Transverse colon (tissue), 4 donors: Measurements from ENCODE around the gene ADGB. TPM values are rescaled to one million over a fixed set of nuclear protein-coding genes. Genes with fewer than 3 reads are reported as not detected.

Experiments
- DNase-seq: peaks from one replicate; pipeline ENCODE4 v3.0.0-alpha.2; 2019
- H3K27ac ChIP-seq, 4 donors: fragments of 200-600 bp; sonication (generic); 2 replicates each; pipeline ENCODE4 v1.5.1; 2016 to 2018; ENCODE audit warnings: inconsistent platforms in 4 of 4
- H3K27me3 ChIP-seq: fragments of 200-600 bp; sonication (generic); 2 replicates; pipeline ENCODE4 v1.5.1; 2017; ENCODE audit warnings: inconsistent platforms
- H3K36me3 ChIP-seq, 4 donors: fragments of 200-600 bp; sonication (generic); 2 replicates each; pipeline ENCODE4 v1.5.1; 2017 to 2019; ENCODE audit warnings: inconsistent platforms in 4 of 4
- H3K4me1 ChIP-seq, 4 donors: fragments of 200-600 bp; sonication (generic); 2 replicates each; pipeline ENCODE4 v1.5.1; 2017 to 2020; ENCODE audit warnings: inconsistent platforms in 4 of 4
- H3K4me3 ChIP-seq, 4 donors: fragments of 200-600 bp; sonication (generic); 1 replicate in 1 of 4; 2 replicates in 3 of 4; pipeline versions ENCODE4 v1.5.1 to v1.6.1; 2017 to 2019; ENCODE audit warnings: inconsistent platforms in 4 of 4
- H3K9me3 ChIP-seq, 2 donors: fragments of 200-600 bp; sonication (generic); 2 replicates each; pipeline ENCODE4 v1.5.1; 2017 to 2019; ENCODE audit warnings: inconsistent platforms in 2 of 2
- CTCF ChIP-seq, 5 experiments: fragments of 200-600 bp in 3 of 5; fragments of 450-650 bp in 2 of 5; sonication (generic) in 3 of 5; IDR thresholded peaks; 1 replicate in 2 of 5; 2 replicates in 3 of 5; pipeline ENCODE4 v1.5.1; 2016 to 2017; ENCODE audit warnings: antibody characterized with exemption in 5 of 5, inconsistent platforms in 3 of 5, mild to moderate bottlenecking in 2 of 5, moderate library complexity in 1 of 5
- EP300 ChIP-seq: sonication (generic); formaldehyde crosslinking; IDR thresholded peaks from one replicate; pipeline ENCODE4 v1.6.1; 2017; ENCODE audit warnings: antibody characterized with exemption, low read depth
- POLR2A ChIP-seq: fragments of 450-650 bp; IDR thresholded peaks from one replicate; pipeline ENCODE4 v1.6.1; 2016; ENCODE audit warnings: antibody characterized with exemption, mild to moderate bottlenecking, moderate library complexity
- POLR2AphosphoS5 ChIP-seq, 3 donors: sonication (generic); formaldehyde crosslinking; IDR thresholded peaks; one replicate each; pipeline ENCODE4 v1.6.1; 2016; ENCODE audit warnings: antibody characterized with exemption in 3 of 3
- WGBS, 2 donors: methylation state at CpG; one replicate each; pipeline ENCODE4 v1.1.5; 2018; ENCODE audit warnings: low coverage in 1 of 2; 5-methylcytosine and 5-hydroxymethylcytosine counted together
- in situ Hi-C, 4 donors: fragments of 200-750 bp; cut with MboI; loops; one replicate each; pipeline versions ENCODE4 v1.15.0 to v1.15.1; 2017; ENCODE audit warnings: low sequenced_read_pairs in 3 of 4, low pct_ligation_motif_present in 1 of 4, low pct_unique_long_range_greater_than_20kb in 1 of 4
- intact Hi-C: fragments of 100-400 bp; cut with DNase I; formaldehyde crosslinking; loops from one replicate; pipeline ENCODE4 v1.15.1; 2023; ENCODE audit warnings: low total_unique reads
- total RNA-seq, 4 donors: library from RNA; depleted of rRNA; stranded (reverse); fragments of >200 nt; gene quantifications; one replicate each; pipeline ENCODE4 v1.1.0, GENCODE V29; 2016

The ADGB gene
- total RNA-seq, 4 donors from 2014 or later: 1.1 to 28.7 (median 3.2) TPM

- intact Hi-C loops (loop anchor here (10.0 kb wide), 1 partner anchor 429 kb away; no protein-coding TSS in a partner anchor), in situ Hi-C loops (loop anchor here (10.0 to 25.0 kb wide), 2 partner anchors 429 to 431 kb away; no protein-coding TSS in a partner anchor)
- Histone ChIP-seq H3K36me3 (no peaks in the 10 kb centered on the region), H3K4me1 (peaks cover 0 to 6% (median 0%) of the 10 kb centered on the region in 4 donors), H3K27me3 (no peaks in the 10 kb centered on the region), H3K9me3 (no peaks in the 10 kb centered on the region), H3K4me3 (no peak overlapping the region), H3K27ac (no peak overlapping the region)
- DNase-seq: no peak
- no peak for TF ChIP-seq POLR2A
- no peak for TF ChIP-seq POLR2AphosphoS5 (IDR thresholded peaks at IDR 0.05)
- TF ChIP-seq EP300: no peak
- no peak for TF ChIP-seq CTCF (IDR thresholded peaks at IDR 0.05)
- WGBS, 2 donors: 79 to 100% methylated on average over 1 of the region's 1 CpG
These were observed 257.1 kb downstream of the ADGB start for GRCh38 chr6:146855889-146856288.

DNA sequence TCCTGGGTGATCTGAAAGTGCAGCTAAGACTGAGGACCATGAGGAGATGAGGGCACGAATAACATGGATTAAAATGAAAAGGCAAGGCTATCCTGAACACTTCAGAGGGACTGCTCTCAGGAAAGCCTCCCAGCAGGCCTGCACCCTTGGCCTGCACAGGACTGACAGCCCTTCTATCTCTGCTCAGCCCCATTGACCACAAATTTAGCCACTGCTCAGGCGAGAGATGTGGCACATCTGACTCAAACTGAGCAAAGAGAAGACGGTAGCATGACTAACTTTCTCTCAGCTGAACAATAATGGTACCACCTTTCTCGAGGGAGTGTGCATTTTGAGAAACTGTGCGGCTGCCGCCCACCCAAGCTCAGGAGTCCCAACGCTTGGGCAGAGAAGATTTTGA, 257.5 kb downstream of the ADGB start:
- no peak overlapping the region for H3K27ac ChIP-seq
- TF ChIP-seq POLR2A (no peak), CTCF (IDR thresholded peaks at IDR 0.05) (no peak), EP300 (no peak), POLR2AphosphoS5 (IDR thresholded peaks at IDR 0.05) (no peak)
- no peaks in the 10 kb centered on the region for H3K36me3 ChIP-seq
- peaks cover 0 to 6% (median 0%) of the 10 kb centered on the region in 4 donors for H3K4me1 ChIP-seq
- WGBS, 2 donors: 82 to 85% methylated on average over 5 to 7 of the region's 7 CpGs
- H3K4me3 ChIP-seq: no peak overlapping the region
- no peaks in the 10 kb centered on the region for H3K27me3 ChIP-seq
- no peaks in the 10 kb centered on the region for H3K9me3 ChIP-seq
- in situ Hi-C loops: loop anchor here (10.0 to 25.0 kb wide), 2 partner anchors 429 to 431 kb away; no protein-coding TSS in a partner anchor
- intact Hi-C loops: loop anchor here (10.0 kb wide), 1 partner anchor 429 kb away; no protein-coding TSS in a partner anchor
- DNase-seq: no peak

DNA sequence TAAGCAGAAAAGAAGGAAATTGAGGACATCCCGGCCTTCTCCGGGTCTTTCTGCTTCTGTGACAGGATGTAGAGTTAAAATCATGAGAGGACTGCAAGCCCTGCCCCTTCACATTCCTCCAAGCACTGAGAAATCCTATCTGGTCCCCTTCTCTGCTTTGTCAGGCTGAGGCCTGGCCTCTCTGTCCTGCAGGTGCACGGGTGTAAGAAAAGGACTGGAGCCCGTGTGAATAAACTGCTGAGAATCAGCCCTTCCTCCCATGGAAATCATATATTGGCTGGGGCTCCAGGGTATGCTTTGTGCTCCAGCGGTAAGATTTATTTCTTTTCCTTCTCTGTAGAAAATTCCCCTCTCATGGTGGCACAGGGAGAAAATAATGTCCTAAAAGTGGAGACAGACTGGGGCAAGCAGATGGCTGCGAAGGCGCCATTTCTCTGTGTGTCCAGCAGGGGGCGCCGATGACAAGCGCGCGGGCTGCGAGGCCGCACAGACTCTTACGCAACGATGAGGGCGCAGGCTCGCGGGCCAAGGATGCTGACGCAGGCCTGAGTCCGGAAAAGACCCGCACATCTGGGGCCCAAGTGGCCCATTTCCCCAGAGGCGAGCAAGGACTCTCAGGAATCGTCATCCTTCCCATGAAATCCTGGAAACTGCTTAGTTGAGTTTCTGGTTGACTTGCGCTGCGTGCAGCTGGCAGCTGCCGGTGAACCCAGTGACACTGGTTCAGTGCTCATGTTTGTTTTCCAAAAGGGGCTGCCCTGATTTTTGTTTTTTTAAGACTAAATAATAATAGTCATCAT, 258.6 kb downstream of the ADGB start:
- Histone ChIP-seq H3K36me3 (no peaks in the 10 kb centered on the region), H3K4me3 (peak overlapping the region in 2 of 4 donors; percentile 17 to 25), H3K9me3 (no peaks in the 10 kb centered on the region), H3K4me1 (peaks cover 0 to 6% (median 0%) of the 10 kb centered on the region in 4 donors), H3K27me3 (no peaks in the 10 kb centered on the region), H3K27ac (peak overlapping the region; percentile 38 to 64 (median 58))
- in situ Hi-C loops (loop anchor here (10.0 to 25.0 kb wide), 2 partner anchors 427 to 430 kb away; no protein-coding TSS in a partner anchor), intact Hi-C loops (loop anchor here (10.0 kb wide), 1 partner anchor 427 kb away; no protein-coding TSS in a partner anchor)
- 20 to 100% methylated on average over 2 to 27 of the region's 27 CpGs for WGBS, 2 donors
- DNase-seq: peak; percentile 80
- peak; percentile 20 for TF ChIP-seq EP300
- TF ChIP-seq POLR2A: no peak
- peak; percentile 50 to 61 (median 50) for TF ChIP-seq POLR2AphosphoS5 (IDR thresholded peaks at IDR 0.05)
- peak; percentile 95 to 99 (median 99) for TF ChIP-seq CTCF (IDR thresholded peaks at IDR 0.05)

GRCh38 chr6:146857980-146858347, 259.2 kb downstream of the ADGB start:
- H3K27me3 ChIP-seq: no peaks in the 10 kb centered on the region
- in situ Hi-C loops: loop anchor here (10.0 to 25.0 kb wide), 2 partner anchors 427 to 429 kb away; no protein-coding TSS in a partner anchor
- 59 to 60% methylated on average over 5 of the region's 5 CpGs for WGBS, 2 donors
- H3K4me3 ChIP-seq: peak overlapping the region in 1 of 4 donors; percentile 25
- peak overlapping the region; percentile 38 to 64 (median 58) for H3K27ac ChIP-seq
- DNase-seq: no peak
- H3K4me1 ChIP-seq: peaks cover 0 to 6% (median 0%) of the 10 kb centered on the region in 4 donors
- TF ChIP-seq POLR2A (no peak), POLR2AphosphoS5 (IDR thresholded peaks at IDR 0.05) (no peak), EP300 (no peak), CTCF (IDR thresholded peaks at IDR 0.05) (no peak)
- no peaks in the 10 kb centered on the region for H3K36me3 ChIP-seq
- no peaks in the 10 kb centered on the region for H3K9me3 ChIP-seq
- intact Hi-C loops: loop anchor here (10.0 kb wide), 1 partner anchor 427 kb away; no protein-coding TSS in a partner anchor
